SIG-M5 treated with dmso at 0.1 percent for 504 hours (cell line): ENCODE data around the gene TRIP6.

Experiments
- DNase-seq: peaks from one replicate; lab custom pipeline; 2025; ENCODE audit not compliant: unreplicated experiment; lab: John Stamatoyannopoulos, UW

The TRIP6 gene

GRCh38 chr7:100873599-100874299 lies 6.6 kb downstream of the TRIP6 start:
- no peak for DNase-seq

DNA sequence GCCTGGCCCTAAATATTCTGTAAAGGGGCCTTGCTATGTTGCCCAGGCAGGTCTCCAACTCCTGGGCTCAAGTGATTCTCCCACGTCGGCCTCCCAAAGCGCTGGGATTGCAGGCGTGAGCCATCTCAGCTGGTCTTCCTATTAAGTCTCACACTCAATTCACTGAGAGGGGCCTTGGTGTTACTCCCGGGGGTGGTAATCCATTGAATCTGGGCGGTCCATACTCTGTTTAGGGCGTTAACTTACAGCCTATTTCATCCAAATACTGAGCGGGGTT lies 7.1 kb downstream of the TRIP6 start:
- DNase-seq = no peak

DNA sequence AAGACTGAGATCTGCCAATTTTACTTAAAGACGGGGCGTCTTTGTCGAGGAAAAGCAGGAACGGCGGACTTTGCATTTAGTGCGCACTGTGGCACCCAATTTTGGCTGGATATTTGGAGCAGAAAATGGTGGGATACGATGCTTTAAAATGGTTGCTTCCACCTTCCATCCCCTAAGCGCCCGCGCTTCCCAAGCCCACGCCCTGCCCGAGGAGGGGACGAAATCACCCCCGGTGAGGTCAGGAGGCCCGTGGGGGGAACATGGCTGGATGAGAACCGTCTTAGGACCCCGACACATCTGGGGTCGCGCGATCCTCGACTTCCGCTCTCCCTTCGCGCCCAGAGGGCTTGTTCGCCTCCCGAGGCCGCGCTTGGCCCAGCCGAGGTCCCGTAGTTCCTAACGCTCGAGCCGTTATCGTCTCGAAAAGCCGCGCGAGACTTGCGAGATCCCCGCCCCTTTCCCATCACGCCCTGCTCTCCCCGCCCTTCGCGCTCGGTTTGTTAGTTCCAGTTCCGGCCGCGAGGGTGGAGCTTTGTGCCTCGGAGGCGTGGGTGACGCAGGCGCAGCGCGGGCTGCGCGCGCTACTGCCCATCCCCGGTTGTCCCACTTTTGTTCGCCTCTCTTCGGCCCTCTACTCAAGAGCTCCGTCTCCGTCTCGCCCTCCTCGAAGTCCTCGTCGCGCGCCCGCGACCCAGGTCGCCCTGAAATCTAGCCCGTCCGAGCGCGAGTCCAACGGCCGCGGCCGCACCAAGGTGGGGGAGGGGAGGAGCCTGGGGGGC lies 7.6 kb downstream of the TRIP6 start, which contains the start of gene SRRT:
Gene SRRT (plus strand): TSS at position 527 of the 779 bp plus-strand sequence. CDS start 488 bp downstream, outside the sequence.
- DNase-seq = peak; percentile 96

DNA sequence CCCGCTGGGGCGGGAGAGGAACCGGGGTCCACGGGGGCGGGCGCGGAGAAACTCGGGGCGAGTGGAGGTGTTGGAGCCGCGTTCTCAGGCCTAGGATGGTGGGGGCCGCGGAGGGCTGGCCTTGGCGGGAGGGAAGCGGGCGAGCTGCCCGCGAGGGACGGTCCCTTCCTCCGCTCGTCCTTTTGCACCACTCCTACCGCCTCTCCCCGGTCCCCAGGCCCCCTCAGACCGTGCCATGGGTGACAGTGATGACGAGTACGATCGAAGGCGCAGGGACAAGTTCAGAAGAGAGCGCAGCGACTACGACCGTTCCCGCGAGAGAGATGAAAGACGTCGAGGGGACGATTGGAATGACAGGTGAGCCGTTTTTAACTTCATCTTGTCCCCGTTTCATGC lies 8.2 kb downstream of the TRIP6 start:
- no peak for DNase-seq

GRCh38 chr7:100878013-100878412 lies 10.8 kb downstream of the TRIP6 start:
- no peak for DNase-seq

DNA sequence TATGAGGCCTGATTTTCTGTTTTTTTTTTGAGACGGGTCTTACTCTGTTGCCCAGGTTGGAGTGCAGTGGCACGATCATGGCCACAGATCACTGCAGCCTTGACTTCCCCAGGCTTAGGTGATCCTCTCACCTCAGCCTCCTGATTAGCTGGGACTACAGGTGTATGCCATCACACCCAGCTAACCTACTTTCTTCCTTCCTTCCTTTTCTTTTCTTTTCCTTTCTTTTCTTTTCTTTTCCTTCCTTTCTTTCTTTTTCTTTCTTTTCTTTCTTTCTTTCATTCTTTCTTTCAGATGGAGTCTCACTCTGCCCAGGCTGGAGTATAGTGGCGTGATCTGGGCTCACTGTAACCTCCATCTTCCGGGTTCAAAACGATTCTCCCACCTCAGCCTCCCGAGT lies 11.5 kb downstream of the TRIP6 start:
- no peak for DNase-seq

DNA sequence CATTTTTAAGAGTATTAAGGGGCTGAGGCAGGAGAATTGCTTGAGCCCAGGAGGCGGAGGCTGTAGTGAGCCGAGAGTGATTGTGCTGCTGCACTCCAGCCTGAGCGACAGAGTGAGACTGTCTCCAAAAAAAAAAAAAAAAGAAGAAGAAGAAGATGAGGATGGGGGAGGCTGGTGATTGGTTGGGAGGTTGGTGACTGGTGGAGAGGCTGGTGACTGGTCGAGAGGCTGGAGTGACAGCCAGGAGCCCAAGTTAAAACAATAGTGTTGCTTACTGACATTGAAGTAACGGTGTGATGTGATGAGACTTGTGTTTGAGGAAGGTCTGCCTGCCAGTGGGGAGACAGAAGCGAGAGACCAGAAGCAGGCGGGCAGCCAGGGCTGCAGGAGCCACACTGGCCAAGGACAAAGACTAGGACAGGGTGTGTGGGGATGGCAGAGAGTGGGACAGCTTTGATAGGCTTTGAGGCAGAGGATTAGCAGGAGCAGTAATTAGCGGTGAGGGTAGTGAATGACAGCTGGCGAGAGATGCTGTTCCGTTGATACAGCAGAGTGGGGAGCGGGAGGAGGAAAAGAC lies 12.6 kb downstream of the TRIP6 start:
- DNase-seq = no peak

DNA sequence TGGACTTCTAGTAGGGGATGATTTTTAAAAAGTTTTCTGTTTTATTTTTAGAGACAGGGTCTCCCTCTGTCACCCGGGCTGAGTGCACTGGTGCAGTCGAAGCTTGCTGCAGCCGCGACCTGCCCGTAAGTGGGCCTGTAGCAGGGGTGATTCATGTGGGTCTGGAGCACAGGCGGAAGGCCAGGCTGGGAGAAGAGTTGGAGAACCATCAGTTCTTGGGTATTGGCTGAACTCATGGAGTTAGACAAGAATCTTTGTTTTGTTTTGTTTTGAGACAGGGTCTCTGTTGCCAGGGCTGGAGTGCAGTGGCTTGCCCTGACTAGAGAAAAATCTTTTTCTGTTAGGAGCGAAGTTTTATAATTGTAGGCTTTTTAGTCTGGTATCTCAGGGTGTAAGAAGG lies 13.5 kb downstream of the TRIP6 start:
- DNase-seq = no peak

DNA sequence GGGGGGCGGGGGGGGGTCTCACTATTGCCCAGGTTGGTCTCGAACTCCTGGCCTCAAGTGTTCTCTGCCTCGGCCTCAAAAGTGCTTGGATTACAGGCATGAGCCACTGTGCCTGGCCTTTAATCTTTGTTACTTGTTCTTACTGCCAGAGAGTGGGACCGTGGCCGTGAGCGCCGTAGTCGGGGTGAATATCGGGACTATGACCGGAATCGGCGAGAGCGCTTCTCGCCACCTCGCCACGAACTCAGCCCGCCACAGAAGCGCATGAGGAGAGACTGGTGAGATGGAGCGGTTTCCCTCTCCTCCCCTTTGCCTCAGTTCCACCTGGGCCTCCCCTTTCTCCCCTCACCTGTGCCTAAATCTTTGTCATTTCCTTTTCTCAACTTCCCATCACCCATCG lies 13.9 kb downstream of the TRIP6 start:
- DNase-seq = no peak

- no peak for DNase-seq
Observed at GRCh38 chr7:100882201-100882600, 15.0 kb downstream of the TRIP6 start.

DNA sequence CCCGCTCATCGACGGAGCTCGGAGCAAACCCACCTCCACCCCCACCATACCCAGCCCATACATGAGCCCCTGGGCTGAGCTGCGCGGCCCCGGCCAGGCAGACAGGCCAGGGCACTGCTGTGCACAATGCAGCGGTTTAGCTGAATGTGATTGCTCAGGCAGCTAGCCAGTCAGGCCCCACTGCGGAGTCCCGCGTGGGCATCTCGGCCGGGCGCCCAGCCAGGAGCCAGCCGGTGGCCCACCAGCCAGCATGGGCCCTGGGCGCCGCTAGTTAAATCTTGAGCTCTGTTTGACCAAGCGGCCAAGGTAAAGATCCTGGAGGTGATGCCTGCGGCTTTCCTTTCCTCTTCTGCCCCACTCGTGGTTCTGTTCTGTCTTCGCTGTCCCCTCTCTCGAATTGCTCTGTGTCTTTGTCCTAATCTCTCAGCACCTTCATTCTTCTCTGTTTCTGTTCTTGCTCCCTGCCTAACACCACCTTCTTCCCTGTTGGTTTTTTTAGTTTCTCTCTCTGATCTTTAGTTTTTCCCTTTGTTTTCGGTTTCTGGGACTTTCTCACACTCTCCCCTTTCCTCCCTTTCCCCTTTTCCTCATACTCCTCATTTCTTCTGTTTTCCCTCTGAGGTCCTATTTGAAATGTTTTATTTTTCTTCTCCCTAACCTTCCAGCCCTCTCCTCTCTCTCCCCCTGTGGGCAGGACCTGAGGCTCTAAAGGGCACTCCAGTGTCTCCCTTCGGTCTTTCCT lies 15.8 kb downstream of the TRIP6 start:
- DNase-seq = no peak

- peak; percentile 54 for DNase-seq
Observed at GRCh38 chr7:100884736-100885439, 17.7 kb downstream of the TRIP6 start.

GRCh38 chr7:100885440-100886141 lies 18.4 kb downstream of the TRIP6 start:
- no peak for DNase-seq

GRCh38 chr7:100886142-100886935 lies 19.2 kb downstream of the TRIP6 start:
- no peak for DNase-seq

DNA sequence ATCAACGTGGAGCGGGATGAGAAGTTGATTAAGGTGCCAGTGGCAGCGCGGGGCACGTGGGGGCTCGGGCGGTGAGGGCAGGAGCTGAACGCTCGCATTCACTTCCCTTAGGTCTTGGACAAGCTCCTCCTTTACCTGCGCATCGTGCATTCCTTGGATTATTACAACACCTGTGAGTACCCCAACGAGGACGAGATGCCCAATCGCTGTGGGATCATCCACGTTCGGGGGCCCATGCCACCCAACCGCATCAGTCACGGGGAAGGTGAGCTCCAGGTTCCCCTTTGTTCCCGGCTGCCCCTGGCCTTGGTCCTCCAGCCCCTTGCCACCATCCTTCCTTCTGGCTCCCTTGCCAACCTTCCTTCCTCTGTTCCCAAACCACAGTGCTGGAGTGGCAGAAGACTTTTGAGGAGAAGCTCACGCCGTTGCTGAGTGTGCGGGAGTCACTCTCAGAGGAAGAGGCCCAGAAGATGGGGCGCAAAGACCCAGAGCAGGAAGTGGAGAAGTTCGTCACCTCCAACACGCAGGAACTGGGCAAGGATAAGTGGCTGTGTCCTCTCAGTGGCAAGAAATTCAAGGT lies 19.8 kb downstream of the TRIP6 start:
- DNase-seq = peak; percentile 59

- DNase-seq = peak; percentile 93
Observed at GRCh38 chr7:100887516-100888290, 20.5 kb downstream of the TRIP6 start.

GRCh38 chr7:100888291-100888987 lies 21.3 kb downstream of the TRIP6 start:
- no peak for DNase-seq
